ENCODE data around the gene ABT1.

- TF ChIP-seq CTCF (IDR thresholded peaks at IDR 0.05; ENCODE audit: low read depth, low read length) = no peak
- no peak for TF ChIP-seq EZH2phosphoT487 (IDR thresholded peaks at IDR 0.05; ENCODE audit: low read depth)
These were observed 18.5 kb upstream of the ABT1 start for GRCh38 chr6:26578279-26578678.

Measured in OCI-LY3 (cell line).